Ovary (tissue), 3 donors: Measurements from ENCODE around the gene ETFA.

Experiments used
- POLR2A ChIP-seq: fragments of 450-650 bp; IDR thresholded peaks from one replicate; pipeline ENCODE4 v1.6.1; 2017; ENCODE audit warnings: antibody characterized with exemption, mild to moderate bottlenecking, moderate library complexity
- TF ChIP-seq, protein P1 (sequence below), 3 donors: fragments of 450-650 bp in 2 of 3; fragments of 200-600 bp in 1 of 3; IDR thresholded peaks; one replicate each; pipeline versions ENCODE4 v1.5.1 to v1.8.0; 2016 to 2022; ENCODE audit warnings: antibody characterized with exemption in 3 of 3, mild to moderate bottlenecking in 1 of 3
- donor health status: DM: no; HTN: no; CAD: no.

GRCh38 chr15:76169018-76169417 lies 142.3 kb downstream of the ETFA start:
- TF ChIP-seq, protein P1, sequence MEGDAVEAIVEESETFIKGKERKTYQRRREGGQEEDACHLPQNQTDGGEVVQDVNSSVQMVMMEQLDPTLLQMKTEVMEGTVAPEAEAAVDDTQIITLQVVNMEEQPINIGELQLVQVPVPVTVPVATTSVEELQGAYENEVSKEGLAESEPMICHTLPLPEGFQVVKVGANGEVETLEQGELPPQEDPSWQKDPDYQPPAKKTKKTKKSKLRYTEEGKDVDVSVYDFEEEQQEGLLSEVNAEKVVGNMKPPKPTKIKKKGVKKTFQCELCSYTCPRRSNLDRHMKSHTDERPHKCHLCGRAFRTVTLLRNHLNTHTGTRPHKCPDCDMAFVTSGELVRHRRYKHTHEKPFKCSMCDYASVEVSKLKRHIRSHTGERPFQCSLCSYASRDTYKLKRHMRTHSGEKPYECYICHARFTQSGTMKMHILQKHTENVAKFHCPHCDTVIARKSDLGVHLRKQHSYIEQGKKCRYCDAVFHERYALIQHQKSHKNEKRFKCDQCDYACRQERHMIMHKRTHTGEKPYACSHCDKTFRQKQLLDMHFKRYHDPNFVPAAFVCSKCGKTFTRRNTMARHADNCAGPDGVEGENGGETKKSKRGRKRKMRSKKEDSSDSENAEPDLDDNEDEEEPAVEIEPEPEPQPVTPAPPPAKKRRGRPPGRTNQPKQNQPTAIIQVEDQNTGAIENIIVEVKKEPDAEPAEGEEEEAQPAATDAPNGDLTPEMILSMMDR (IDR thresholded peaks at IDR 0.05): no peak
- TF ChIP-seq POLR2A: no peak
